GM12878 (cell line): ENCODE measurements around the gene TNIP1. TPM values are rescaled to one million over a fixed set of nuclear protein-coding genes. Genes with fewer than 3 reads are reported as not detected.

Experiments used
- ATAC-seq: fragments of 200-7000 bp; cut with Tn5 transposase; 3 replicates; pipeline ENCODE4 v1.9.1; 2020; ENCODE audit warnings: mild to moderate bottlenecking, moderate library complexity
- BruUV-seq: library from RNA; stranded (reverse); fragments of 400-500 nt; replicated peaks from 2 replicates; lab custom pipeline; 2021; lab: Mats Ljungman, UMichigan
- CTCF ChIA-PET: fragments of 300-600 bp; sonication (Branson Sonifier 250); formaldehyde crosslinking; extraction: SDS; loops from one replicate; lab custom pipeline; 2021; ENCODE audit warnings: inconsistent platforms; lab: Yijun Ruan, JAX
- POLR2A ChIA-PET: fragments of 350-600 bp; formaldehyde crosslinking; extraction: SDS; loops from one replicate; lab custom pipeline; 2021; ENCODE audit warnings: inconsistent platforms; lab: Charles Lee
- RAD21 ChIA-PET: fragments of 300-600 bp; sonication (Branson Sonifier 250); formaldehyde crosslinking; loops from one replicate; lab custom pipeline; 2023; ENCODE audit warnings: antibody characterized with exemption; ENCODE audit not compliant: unreplicated experiment; lab: Charles Lee
- SMC1A ChIA-PET: fragments of 300-600 bp; sonication (Branson Sonifier 250); formaldehyde crosslinking; loops from one replicate; lab custom pipeline; 2023; ENCODE audit not compliant: unreplicated experiment, uncharacterized antibody; lab: Charles Lee
- DNase-seq: peaks from one replicate; pipeline ENCODE4 v3.0.0-alpha.2; 2011; ENCODE audit warnings: low read depth, low spot score
- FAIRE-seq: peaks from 3 replicates; lab custom pipeline; 2011; peaks lifted over from hg19 to GRCh38; lab: Jason Lieb, UNC
- H2AFZ ChIP-seq: 2 replicates; pipeline ENCODE4 v1.6.0; 2011; ENCODE audit warnings: low read depth, low read length, control low read depth; ENCODE audit not compliant: control insufficient read depth
- H3K27ac ChIP-seq: 2 replicates; pipeline ENCODE4 v1.5.1; 2011; ENCODE audit warnings: control low read depth; ENCODE audit not compliant: control insufficient read depth, insufficient read depth
- H3K27me3 ChIP-seq, 2 experiments: replicated peaks in 1 of 2; 2 replicates each; pipeline versions ENCODE4 v1.6.0 to v1.6.1; 2011; ENCODE audit warnings: low read length in 1 of 2; ENCODE audit not compliant: control insufficient read depth in 2 of 2, insufficient read depth in 2 of 2
- H3K36me3 ChIP-seq, 2 experiments: 2 replicates each; pipeline ENCODE4 v1.5.1; 2011; ENCODE audit warnings: low read length in 1 of 2; ENCODE audit not compliant: control insufficient read depth in 2 of 2, insufficient read depth in 2 of 2
- H3K4me1 ChIP-seq: 2 replicates; pipeline ENCODE4 v1.6.1; 2011; ENCODE audit warnings: mild to moderate bottlenecking, low read length, moderate library complexity, mixed read lengths; ENCODE audit not compliant: control insufficient read depth, insufficient read depth
- H3K4me2 ChIP-seq: 2 replicates; pipeline ENCODE4 v1.6.0; 2011; ENCODE audit warnings: control low read depth; ENCODE audit not compliant: control insufficient read depth, insufficient read depth
- H3K4me3 ChIP-seq: fragments of 200-600 bp; sonication (generic); 2 replicates; pipeline ENCODE4 v1.5.1; 2016
- H3K79me2 ChIP-seq: 2 replicates; pipeline ENCODE4 v1.6.0; 2011; ENCODE audit warnings: low read length; ENCODE audit not compliant: control insufficient read depth, insufficient read depth
- H3K9ac ChIP-seq: 2 replicates; pipeline ENCODE4 v1.8.0; 2011; ENCODE audit warnings: low read length, control low read depth, mixed read lengths; ENCODE audit not compliant: control insufficient read depth, insufficient read depth
- H3K9me3 ChIP-seq: replicated peaks from 3 replicates; pipeline ENCODE4 v1.5.1; 2011; ENCODE audit warnings: mild to moderate bottlenecking, low read length; ENCODE audit not compliant: control insufficient read depth, insufficient read depth
- H4K20me1 ChIP-seq: 2 replicates; pipeline ENCODE4 v1.6.0; 2011; ENCODE audit not compliant: control insufficient read depth, insufficient read depth
- BHLHE40 ChIP-seq, 2 experiments: fragments of 450-650 bp in 1 of 2; IDR thresholded peaks; 2 replicates each; pipeline ENCODE4 v1.6.1; 2011 to 2017; ENCODE audit warnings: low read depth in 2 of 2, borderline replicate concordance in 1 of 2, improper control_type of control experiment in 1 of 2, low read length in 1 of 2, mild to moderate bottlenecking in 1 of 2
- CREB1 ChIP-seq: IDR thresholded peaks from 2 replicates; pipeline ENCODE4 v1.6.1; 2012; ENCODE audit warnings: low read depth, mild to moderate bottlenecking, inconsistent platforms
- FOXK2 ChIP-seq: fragments of 450-650 bp; IDR thresholded peaks from 2 replicates; pipeline ENCODE4 v1.6.1; 2017; ENCODE audit warnings: mild to moderate bottlenecking, moderate library complexity
- HDAC6 ChIP-seq: fragments of 200-600 bp; sonication (generic); IDR thresholded peaks from one replicate; pipeline ENCODE4 v1.8.0; 2017; ENCODE audit warnings: antibody characterized with exemption; ENCODE audit not compliant: unreplicated experiment
- MXI1 ChIP-seq: fragments of 150-350 bp; IDR thresholded peaks from 2 replicates; pipeline ENCODE4 v1.6.1; 2011; ENCODE audit warnings: low read depth, mild to moderate bottlenecking, inconsistent platforms, low read length, improper control_type of control experiment
- NBN ChIP-seq: fragments of 450-650 bp; IDR thresholded peaks from 2 replicates; pipeline ENCODE4 v1.6.1; 2016
- NFIC ChIP-seq: IDR thresholded peaks from 2 replicates; pipeline ENCODE4 v1.6.1; 2012; ENCODE audit warnings: low read depth, mild to moderate bottlenecking, inconsistent platforms, low read length, moderate library complexity
- NR2C1 ChIP-seq: fragments of 450-650 bp; IDR thresholded peaks from 2 replicates; pipeline ENCODE4 v1.6.1; 2017; ENCODE audit warnings: antibody characterized with exemption, mild to moderate bottlenecking, moderate library complexity
- PAX8 ChIP-seq: fragments of 450-650 bp; IDR thresholded peaks from 2 replicates; pipeline ENCODE4 v1.6.1; 2017; ENCODE audit warnings: mild to moderate bottlenecking, moderate library complexity
- POLR2AphosphoS5 ChIP-seq: IDR thresholded peaks from 2 replicates; pipeline ENCODE4 v1.6.1; 2011; ENCODE audit warnings: mild to moderate bottlenecking, low read length, inconsistent platforms
- SRF ChIP-seq, 2 experiments: IDR thresholded peaks; 2 replicates each; pipeline ENCODE4 v1.6.1; 2011; ENCODE audit warnings: low read depth in 2 of 2, low read length in 2 of 2, mild to moderate bottlenecking in 1 of 2, moderate library complexity in 1 of 2
- TAF1 ChIP-seq: IDR thresholded peaks from 2 replicates; pipeline ENCODE4 v1.6.1; 2011; ENCODE audit warnings: mild to moderate bottlenecking, low read depth, low read length, borderline replicate concordance
- TCF3 ChIP-seq: IDR thresholded peaks from 2 replicates; pipeline ENCODE4 v1.6.1; 2012; ENCODE audit warnings: low read depth, mild to moderate bottlenecking, low read length, borderline replicate concordance; ENCODE audit not compliant: insufficient read depth
- WGBS: methylation state at CpG from one replicate; pipeline ENCODE4 v1.1.6; 2016; ENCODE audit warnings: low lambda C conversion rate; ENCODE audit not compliant: insufficient replicate concordance, insufficient coverage; ENCODE audit errors: missing lambda C conversion rate; 5-methylcytosine and 5-hydroxymethylcytosine counted together
- in situ Hi-C: fragments of 300-500 bp; cut with MboI; formaldehyde crosslinking; loops from 9 replicates; pipeline ENCODE4 v1.14.3; 2018; ENCODE audit warnings: mixed read lengths
- intact Hi-C: fragments of 100-400 bp; cut with micrococcal nuclease; formaldehyde crosslinking; loops from one replicate; pipeline ENCODE4 v1.14.2; 2022; ENCODE audit not compliant: unreplicated experiment
- polyA plus RNA-seq, 11 experiments: library from polyadenylated mRNA; depleted of rRNA in 4 of 11; unstranded in 6 of 11; stranded (reverse) in 5 of 11; fragments of >200 nt; fragmentation: Nextera tagmentation in 4 of 11; fragmentation: Illumina TruSeq in 1 of 11; extraction: Ambion mirVana in 4 of 11; extraction: Trizol in 1 of 11; gene quantifications; 1 replicate in 1 of 11; 2 replicates in 10 of 11; pipeline versions ENCODE4 v1.2.1 to v1.2.3, GENCODE V29; 2011 to 2016; ENCODE audit warnings: inconsistent platforms in 2 of 11, missing spikeins in 2 of 11, low read depth in 1 of 11
- total RNA-seq, 4 experiments: library from RNA; depleted of rRNA in 3 of 4; stranded (reverse); fragments of >200 nt in 3 of 4; fragmentation: Illumina TruSeq in 1 of 4; extraction: Trizol in 1 of 4; gene quantifications; 2 replicates each; pipeline versions ENCODE4 v1.2.1 to v1.2.3, GENCODE V29; 2013 to 2021

The TNIP1 gene
- total and polyA plus RNA-seq, 10 of the 15 experiments (the other 5 are each of a cell fraction or from before 2014, with no cell fraction given) = 4.4 to 279 (median 150) TPM

- Histone ChIP-seq H3K9ac (no peak overlapping the region), H3K4me3 (no peak overlapping the region), H3K4me1 (peaks cover 78% of the 10 kb centered on the region), H3K27ac (peak overlapping the region; percentile 83), H3K36me3 (peaks cover 13% of the 10 kb centered on the region in 2 experiments; a peak in 3 of 4 replicates), H3K27me3 (no peaks in the 10 kb centered on the region), H3K9me3 (no peaks in the 10 kb centered on the region), H2AFZ (no peak overlapping the region), H3K79me2 (peaks cover 16% of the 10 kb centered on the region), H3K4me2 (no peak overlapping the region), H4K20me1 (no peaks in the 10 kb centered on the region)
- BruUV-seq = no TSS peak
- in situ Hi-C loops = no loop called here
- CTCF ChIA-PET = interaction anchor here (1.7 to 6.3 kb wide), 5 partner anchors 10 to 45 kb away, joined by 15 to 78 read pairs (median 24); no protein-coding TSS in a partner anchor
- FAIRE-seq = no peak
- no peak for ATAC-seq
- DNase-seq = no peak
- TF ChIP-seq BHLHE40 (IDR thresholded peaks at IDR 0.05; ENCODE audit: borderline replicate concordance in 1 of 2, low read depth in 2 of 2, low read length in 1 of 2) (no peak), TAF1 (no peak), PAX8 (no peak), TCF3 (no peak), POLR2AphosphoS5 (0 out of 2 replicates have a peak, but pooled peaks have one; percentile 5), SRF (IDR thresholded peaks at IDR 0.05; ENCODE audit: low read depth in 2 of 2, low read length in 2 of 2) (no peak), NBN (no peak), HDAC6 (no peak), CREB1 (0 out of 2 replicates have a peak, but pooled peaks have one; percentile 13), MXI1 (no peak), NR2C1 (no peak), FOXK2 (no peak), NFIC (no peak)
- SMC1A ChIA-PET = interaction anchor here (1.0 to 6.0 kb wide), 12 partner anchors 13 to 117 kb away, joined by 3 to 125 read pairs (median 11); partner anchors contain the start of gene TNIP1
- intact Hi-C loops = no loop called here
- RAD21 ChIA-PET = interaction anchor here (0.8 to 5.7 kb wide), 4 partner anchors 13 to 119 kb away, joined by 3 to 94 read pairs (median 8); partner anchors contain the start of gene TNIP1
- POLR2A ChIA-PET = interaction anchor here (0.5 to 8.2 kb wide), 8 partner anchors 16 to 658 kb away, joined by 3 to 222 read pairs (median 4); partner anchors contain the start of genes ANXA6 and TNIP1
- WGBS = 83% methylated on average over 6 of the region's 6 CpGs
These were observed 16.2 kb upstream of the TNIP1 start for GRCh38 chr5:151097061-151097460.
